GM21381 (cell line): ENCODE data around the gene ZDHHC18.
"Not testable (repeated sequence)": the region's sequence is repeated elsewhere in the genome, so short reads cannot be mapped to it uniquely, and the experiment has no call there.

ENCODE experiments used
- ATAC-seq: cut with Tn5 transposase; IDR thresholded peaks from one replicate; pipeline ENCODE4 v1.9.1; 2021; ENCODE audit warnings: mild to moderate bottlenecking, moderate library complexity; ENCODE audit not compliant: unreplicated experiment

The ZDHHC18 gene

DNA sequence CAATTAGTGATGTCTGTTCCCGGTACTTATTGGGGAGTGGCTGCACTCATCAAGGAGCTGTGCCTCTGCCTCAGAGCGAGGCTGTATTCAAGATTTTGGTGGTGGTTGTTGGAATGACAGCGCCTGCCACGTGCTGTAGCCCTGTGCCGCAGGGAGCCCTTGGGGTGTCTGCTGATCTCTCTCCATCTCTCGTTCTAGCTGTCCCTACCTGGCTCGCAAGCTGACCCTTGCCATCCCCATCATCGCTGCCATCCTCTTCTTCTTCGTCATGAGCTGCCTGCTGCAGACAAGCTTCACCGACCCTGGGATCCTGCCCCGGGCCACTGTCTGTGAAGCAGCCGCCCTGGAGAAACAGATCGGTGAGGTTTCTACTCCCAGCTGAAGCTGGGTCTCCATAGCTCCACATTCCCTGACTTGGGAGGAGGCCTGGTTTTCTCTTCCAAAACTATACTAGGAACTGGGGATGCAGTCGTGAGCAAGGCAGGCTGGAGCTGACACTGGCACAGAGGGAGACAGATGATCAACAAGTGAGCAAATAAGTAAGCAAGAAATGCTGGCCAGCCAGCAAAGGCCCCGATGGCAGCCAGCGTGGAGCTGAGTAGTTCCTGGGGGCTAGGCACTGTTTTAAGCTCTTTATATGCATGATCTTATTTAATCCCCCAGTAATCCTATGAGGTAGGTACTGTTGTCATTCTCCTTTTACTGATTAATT is 5.9 kb downstream of the ZDHHC18 start:
- no peak for ATAC-seq

DNA sequence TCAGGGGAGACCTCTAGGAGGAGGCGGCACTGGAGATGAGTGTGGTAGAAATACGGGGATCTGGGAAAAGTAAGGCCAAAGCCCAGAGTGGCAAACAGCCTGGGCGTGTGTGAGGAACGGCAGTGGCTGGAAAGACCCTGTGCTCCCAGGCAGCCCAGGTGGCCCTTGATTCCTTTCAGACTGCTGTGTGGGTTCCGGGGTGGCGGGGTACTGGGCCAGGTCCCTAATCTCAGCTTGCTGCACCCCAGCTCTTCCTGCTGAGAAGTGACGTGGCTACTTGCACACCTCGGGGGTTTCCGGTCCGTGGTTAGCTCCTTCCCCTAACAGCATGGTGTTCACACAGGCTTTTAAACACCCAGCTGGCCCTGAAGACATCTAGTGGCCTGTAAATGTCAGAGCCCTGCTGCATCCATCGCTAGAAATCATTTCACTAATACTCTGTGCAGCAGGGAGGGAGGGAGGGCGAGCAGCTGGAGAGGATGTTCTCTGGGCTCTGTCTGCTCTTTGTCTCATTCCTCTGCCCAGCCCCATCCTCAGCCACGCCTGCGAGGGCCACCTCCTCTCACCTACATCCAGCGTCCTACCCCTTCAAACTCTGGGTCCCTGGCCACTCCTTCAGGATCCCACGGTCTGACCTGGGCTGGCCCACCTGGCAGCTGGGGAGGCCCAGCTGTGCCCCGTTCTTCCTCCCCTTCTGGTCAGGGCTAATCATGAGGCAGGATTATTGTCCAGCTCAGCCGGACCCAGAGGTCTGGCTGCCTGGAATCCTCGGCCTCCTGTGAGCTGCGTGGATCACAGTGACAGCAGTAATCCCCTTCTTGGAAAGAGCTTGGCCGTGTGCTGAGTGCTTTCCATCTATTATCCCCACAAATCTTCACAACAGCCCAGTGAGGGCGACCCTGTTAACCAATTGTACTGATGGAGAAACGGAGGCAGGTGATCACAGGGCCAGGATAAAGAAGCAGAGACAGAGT is 7.2 kb downstream of the ZDHHC18 start:
- ATAC-seq = peak; percentile 82

DNA sequence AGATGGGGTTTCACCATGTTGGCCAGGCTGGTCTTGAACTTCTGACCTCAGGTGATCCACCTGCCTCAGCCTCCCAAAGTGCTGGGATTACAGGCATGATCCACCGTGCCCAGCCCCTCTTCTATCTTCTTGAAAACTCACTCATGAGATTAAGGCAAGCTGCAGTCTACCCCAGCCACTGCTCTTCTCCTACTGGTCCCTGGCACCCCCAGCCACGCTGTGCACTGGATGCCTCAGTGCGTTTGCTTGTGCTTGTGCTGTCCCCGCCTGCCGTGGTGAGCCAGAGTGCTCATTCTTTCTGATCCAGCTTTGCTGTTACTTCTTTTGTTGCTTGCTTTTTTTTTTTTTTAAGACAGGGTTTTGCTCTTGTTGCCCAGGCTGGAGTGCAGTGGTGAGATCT is 11.2 kb downstream of the ZDHHC18 start:
- not testable (repeated sequence) for ATAC-seq

DNA sequence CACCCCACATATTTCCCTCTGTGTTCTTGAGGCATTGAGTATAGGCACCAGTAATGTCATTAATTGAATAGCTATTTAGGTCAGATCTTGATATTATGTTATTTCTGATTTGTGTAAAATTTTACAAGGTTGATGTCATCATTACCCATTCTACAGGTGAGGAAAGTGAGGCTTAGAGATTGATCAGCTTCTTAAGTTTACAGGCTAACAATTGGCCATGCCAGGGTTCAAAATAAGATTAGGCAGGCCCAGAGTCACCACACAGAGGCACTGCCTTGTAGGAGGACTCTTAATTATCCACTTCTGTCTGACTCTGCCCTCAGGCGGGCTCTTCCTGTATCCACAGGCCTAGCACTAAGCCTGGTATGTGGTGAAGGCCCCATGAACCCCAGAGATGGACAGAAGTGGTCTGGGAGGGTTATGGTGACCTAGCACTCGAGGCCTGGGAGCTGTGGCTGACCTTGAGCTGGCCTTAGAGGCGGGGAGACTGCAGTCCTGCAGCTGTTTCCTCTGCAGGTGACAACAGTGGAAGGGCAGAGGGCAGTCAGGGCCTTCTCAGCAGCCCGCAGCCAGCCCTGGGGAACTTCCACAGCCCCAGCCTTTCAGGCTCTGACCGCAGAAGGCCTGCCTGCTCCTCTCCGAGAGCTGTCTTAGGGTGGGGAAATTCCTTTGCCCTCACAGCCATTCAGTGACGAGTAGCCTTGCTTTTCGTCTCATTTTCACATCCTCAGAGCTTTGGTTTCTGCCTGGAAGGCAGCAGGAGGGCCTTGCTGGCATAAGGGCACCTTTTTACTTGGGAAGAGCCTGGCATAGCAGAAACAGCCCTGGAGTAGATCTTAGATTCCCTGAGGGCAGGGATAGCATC is 12.2 kb downstream of the ZDHHC18 start:
- ATAC-seq = peak; percentile 90

DNA sequence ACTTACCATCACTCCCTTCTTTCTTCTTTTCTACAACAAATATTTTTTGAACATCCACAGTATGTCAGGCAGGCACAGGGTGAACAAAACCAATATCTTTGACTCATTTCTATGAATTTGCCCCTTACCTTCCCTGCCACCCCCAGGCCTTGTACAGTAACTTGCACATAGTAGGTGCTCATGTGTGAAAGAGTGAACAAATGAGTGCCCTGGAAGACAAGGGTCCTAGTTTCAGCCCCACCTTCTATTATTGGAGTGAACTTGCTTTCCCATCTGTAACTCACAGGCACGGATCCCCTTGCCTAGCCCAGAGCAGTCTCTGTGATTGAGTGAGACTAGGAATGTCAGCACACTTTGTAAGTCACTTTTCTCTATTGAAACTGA is 12.8 kb downstream of the ZDHHC18 start:
- no peak for ATAC-seq

DNA sequence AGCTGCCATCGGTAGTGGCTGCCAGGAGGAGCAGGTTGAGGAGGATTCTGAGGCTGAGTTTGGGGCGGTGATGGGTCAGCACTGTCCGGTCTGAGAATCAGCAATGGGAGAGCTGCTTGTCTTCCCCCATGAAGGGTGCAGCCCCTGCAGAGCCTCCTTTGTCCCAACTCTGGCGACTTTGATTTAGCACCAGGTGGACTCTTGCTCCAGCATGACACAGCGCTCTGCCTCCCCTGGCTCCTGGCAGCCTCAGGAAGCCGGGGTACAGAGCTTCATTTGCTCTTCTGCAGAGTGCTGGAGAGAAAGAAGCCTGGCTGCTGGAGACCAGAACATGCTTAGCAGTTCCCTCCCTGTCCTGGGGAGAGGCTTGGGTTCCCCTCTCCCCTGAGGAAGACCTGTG is 13.3 kb downstream of the ZDHHC18 start:
- no peak for ATAC-seq

DNA sequence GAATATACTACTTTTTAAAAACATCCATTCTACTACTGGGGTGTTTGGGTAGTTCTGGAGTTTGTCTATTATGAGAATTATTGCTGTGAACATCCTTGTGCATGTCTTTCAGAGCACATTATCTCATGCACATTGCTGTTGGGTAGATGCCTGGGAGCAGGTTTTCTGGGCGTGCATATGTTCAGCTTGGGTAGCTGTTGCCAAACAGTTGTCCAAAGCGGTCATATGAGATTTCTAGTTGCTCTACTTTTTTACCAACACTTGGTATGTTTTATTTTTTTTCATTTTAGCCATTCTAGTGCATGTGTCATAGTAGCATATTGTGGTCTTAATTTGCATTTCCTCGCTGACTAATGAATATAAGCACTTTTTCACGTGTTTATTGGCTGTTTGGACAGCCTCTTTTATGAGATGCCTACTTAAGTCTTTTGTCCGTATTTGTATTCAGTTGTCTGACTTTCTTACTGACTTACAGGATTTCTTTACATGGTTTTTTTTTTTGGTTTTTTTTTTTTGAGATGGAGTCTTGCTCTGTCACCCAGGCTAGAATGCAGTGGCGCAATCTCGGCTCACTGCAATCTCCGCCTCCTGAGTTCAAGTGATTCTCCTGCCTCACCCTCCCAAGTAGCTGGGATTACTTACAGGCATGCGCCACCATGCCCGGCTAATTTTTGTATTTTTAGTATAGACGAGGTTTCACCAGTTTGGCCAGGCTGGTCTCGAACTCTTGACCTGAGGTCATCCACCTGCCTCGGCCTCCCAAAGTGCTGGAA is 18.1 kb downstream of the ZDHHC18 start:
- ATAC-seq = no peak

DNA sequence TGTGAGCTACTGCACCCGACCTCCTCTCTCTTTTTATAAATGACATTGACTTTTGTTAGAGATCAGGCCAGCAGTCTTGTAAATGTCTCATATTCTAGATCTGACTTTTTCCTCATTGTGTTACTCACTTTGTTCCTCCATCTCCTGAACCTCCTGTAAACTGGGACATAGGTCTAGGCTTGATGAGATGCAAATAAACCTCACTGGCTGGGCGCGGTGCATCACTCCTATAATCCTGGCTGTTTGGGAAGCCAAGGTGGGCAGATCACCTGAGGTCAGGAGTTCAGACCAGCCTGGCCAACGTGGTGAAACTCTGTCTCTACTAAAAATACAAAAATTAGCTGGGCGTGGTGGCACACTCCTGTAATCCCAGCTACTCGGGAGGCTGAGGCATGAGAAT is 21.3 kb downstream of the ZDHHC18 start:
- ATAC-seq = not testable (repeated sequence)

DNA sequence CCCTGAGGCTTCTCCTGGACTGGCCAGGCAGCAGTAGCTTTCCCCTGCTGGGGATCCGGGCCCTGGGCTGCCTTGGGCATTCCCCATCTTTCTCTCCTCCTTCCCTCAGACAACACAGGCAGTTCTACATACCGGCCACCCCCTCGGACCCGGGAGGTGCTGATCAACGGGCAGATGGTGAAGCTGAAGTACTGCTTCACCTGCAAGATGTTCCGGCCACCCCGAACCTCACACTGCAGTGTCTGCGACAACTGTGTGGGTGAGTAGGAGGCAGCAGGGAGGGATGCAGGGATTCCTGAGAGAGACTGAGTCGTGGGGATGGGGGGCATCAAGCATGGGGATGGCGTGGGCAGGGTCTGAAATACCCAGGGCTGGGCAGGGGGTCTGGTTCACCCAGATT is 22.0 kb downstream of the ZDHHC18 start:
- ATAC-seq = no peak

DNA sequence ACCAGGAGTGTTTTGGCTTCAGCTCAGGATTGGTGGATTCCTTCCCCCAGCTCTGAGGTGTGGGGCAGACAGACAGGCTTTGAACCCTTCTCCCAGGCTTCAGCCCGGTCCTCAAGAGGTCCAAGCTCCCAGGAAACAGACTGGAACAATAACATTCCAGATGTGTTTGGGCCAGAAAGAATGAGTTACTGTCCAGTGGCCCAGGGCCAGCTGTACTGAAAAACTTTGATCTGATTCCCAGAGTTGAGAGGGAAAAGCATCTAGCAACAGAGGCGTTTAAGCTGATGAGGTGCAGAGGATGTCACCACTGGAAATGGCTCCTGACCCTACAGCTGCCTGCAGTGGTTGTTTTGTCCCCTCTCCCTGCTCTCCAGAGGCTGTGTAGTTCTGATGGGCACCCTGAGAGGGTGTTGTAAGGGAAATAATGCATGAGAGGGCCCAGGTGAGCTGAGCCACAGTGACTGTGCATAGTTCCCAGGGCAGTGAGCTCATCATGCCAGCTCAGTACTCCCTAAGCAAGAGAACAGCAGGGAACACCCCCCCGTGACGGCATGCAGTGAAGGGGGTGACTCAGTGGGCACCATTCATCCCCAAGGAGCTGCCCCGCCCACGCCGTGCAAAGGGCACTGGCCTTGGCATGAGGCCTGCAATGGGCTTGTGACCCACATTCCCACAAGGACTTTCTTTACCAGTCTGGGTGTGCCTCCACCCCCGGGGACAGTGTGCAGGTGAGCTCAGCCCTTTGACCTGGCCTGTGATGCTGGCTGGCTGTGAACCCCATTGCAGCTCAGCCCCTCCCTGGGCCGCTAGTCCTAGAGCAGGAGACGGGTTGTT is 22.7 kb downstream of the ZDHHC18 start:
- ATAC-seq = no peak

DNA sequence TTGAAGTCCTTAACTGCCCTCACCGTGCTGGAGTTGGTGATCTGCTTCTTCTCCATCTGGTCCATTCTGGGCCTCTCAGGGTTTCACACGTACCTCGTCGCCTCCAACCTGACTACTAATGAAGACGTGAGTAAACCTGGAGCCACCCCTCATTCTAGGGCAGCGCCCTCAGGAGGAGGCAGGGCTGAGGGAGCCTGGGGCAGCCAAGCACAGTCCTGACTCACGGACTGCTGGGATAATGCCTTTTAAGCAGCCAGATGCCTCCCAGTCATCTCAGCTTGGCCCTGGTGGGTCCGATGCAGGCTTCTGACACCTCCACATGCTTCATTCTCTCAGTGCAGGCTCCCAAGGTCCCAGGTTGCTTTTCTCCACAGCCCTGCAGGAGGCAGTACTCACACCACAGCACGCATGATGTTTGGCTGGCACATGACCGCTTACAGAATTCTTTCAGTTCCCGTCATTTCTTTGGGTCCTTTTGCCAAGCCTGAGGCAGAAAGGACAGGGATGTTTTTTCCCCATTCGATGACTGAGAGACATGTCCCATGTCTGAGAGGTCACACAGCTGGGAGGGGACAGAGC is 24.7 kb downstream of the ZDHHC18 start:
- ATAC-seq = no peak

DNA sequence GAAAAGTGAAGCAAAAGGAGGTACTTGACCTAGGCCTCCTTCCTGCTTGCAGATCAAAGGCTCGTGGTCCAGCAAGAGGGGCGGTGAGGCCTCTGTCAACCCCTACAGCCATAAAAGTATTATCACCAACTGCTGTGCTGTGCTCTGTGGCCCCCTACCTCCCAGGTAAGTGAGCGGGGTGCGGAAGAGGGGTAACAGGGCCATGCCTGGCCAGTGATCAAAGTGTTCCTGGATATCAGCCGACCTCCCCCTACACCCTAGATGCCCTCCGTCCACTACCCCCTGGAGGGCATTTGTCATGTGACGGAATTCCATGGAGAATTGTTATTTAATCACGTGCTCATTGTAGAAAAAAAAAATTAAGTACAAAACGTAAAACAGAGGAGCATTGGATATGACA is 26.2 kb downstream of the ZDHHC18 start:
- ATAC-seq = no peak

DNA sequence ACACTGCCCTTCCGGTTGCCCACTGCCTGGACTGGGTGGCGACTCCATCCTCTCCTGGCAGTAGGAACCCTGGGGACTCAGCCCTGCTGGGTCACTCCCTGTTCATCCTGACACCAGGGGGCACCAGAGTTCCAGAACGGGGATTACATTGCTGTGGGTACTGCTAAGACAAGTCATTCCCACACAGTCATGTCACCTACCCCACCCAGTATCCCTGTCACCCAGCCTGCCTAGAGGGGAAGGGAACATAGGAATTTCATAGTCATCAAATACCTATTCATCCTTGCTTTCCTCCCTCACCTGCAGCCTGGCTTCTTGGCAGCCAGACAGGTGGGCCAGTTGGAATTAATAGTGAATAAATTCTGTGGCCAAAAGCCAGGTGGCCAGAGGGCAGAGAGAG is 26.7 kb downstream of the ZDHHC18 start:
- ATAC-seq = no peak

DNA sequence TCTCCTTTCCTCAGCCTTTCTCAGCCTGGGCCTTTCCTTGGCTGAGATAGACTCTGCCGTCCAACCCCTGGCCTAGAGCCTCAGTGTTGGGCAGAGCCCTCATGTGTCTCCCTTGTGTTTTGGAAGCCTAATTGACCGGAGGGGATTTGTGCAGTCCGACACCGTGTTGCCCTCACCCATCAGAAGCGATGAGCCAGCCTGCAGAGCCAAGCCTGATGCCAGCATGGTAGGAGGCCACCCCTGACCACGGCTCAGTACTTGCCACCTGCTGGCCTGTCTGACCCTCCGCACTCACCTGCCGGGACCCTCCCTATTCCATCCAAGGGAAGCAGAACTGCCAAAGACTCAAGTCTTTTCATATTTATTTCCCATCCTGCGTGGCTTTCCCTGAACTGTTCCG is 27.1 kb downstream of the ZDHHC18 start:
- no peak for ATAC-seq

DNA sequence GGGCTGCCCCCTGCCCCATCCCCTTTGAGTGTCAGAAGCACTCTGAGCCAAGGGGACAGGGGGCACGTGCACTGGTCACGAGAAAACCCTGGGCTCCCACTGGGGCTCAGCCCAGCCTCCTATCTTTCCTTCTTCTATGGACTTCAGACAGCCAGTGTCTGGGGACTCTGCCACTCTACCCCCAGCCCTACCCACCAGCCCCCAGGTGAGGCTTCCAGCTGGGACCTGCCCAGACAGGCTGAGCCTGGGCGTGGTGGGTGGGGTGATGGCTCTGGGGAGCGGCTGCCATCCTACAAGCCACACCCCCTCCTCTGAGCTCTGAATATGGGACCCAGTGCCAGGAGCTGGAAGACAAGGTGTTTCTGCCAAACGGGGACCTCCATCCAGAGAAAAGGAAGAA is 28.4 kb downstream of the ZDHHC18 start:
- ATAC-seq = no peak

DNA sequence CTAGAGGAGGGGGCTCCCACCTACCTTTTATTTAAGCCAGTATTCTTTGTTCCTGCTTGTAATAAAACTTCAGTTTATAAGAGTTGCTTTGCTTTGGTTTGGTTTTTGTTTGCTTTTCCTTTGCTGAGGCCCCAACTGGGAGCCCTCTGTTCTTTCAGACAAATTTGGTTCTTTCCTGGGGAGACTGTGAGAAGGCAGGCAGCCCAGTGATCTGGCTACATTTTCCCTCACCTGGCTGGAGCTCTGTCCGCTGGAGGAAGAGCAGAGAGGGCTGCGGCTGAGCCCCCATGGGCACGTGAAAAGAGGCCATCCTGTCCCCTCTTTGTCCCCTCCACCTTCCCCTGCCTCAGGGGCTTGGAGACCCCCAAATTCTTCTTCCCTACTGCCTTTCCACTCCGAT is 29.1 kb downstream of the ZDHHC18 start:
- no peak for ATAC-seq

DNA sequence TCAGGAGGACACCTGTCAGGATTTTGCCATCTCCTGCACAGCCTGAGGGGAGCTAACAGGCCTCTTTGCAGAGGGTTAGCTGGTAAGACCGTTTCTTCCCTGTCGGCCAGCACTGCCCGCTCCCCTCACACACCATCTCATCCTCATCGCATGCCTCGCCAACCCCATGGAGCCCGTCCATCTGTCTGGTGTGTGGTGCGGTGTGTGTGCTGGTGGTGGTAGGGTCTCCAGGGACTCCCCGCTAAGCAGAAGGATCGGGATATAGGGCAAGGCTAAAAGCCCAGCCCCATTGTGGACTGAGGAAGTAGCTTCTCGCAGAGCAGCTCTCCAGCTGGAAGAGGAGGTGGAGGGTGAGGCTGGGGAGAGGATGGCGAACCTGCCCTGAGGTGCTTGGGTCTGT is 29.7 kb downstream of the ZDHHC18 start:
- ATAC-seq = no peak

DNA sequence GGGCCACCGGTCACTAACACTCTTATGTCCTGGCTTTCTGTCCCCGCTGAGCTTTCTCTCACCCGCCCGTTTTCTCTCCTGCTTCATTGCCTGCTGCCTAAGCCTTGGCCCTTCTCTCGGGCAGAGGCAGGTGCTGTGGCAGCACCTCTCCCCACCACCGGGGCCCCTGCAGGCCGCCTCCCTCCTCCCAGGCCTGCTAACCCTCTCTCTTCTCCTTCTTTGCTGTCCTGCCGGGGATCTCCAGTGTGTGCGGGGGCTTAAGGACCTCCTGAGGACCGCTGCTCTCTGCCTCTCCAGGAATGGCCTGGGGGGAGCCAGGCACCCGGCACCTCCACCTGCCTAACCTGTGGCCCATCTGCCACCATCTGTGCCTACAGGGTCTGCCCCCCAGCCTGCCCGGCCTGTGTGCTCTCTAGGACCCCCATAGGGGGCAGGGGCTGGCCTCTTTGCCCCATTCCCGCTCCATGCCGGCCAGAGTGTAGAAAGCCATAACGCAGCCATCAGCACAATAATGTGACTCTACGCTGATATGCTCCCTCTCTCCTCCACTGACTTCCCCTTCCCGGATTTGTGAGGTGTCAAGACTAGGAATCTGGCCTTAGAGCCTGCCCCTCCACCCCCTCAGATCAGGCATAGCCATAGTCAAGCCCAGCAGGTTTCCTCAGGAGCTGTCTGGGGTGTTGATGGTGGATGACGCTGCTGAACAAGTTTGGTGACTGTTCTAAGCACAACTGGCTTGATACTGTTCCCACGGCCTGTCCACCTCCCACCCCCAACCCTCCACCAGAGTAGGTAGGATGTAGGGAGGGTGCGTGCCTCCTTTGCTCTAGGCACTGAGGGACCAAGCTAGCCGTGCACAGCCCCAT is 30.3 kb downstream of the ZDHHC18 start:
- ATAC-seq = no peak
